Testis (tissue), 3 donors: ENCODE data around the gene GGACT. TPM values are rescaled to one million over a fixed set of nuclear protein-coding genes. Genes with fewer than 3 reads are reported as not detected.

Experiments
- DNase-seq: peaks from one replicate; pipeline ENCODE4 v3.0.0-alpha.2; 2019
- H3K27ac ChIP-seq, 2 donors: fragments of 200-600 bp; sonication (generic); one replicate each; pipeline ENCODE4 v1.5.1; 2019
- H3K27me3 ChIP-seq: fragments of 200-600 bp; sonication (generic); one replicate; pipeline ENCODE4 v1.5.1; 2019
- H3K36me3 ChIP-seq: fragments of 200-600 bp; sonication (generic); one replicate; pipeline ENCODE4 v1.5.1; 2017; ENCODE audit warnings: low read depth; ENCODE audit errors: missing control alignments
- H3K4me1 ChIP-seq: fragments of 200-600 bp; sonication (generic); one replicate; pipeline ENCODE4 v1.5.1; 2019
- H3K4me3 ChIP-seq, 2 donors: fragments of 200-600 bp; sonication (generic); one replicate each; pipeline ENCODE4 v1.5.1; 2017 to 2019
- H3K9me3 ChIP-seq: fragments of 200-600 bp; sonication (generic); one replicate; pipeline ENCODE4 v1.5.1; 2017
- CTCF ChIP-seq, 3 experiments: fragments of 450-650 bp in 2 of 3; fragments of 200-600 bp in 1 of 3; sonication (generic) in 1 of 3; IDR thresholded peaks; one replicate each; pipeline ENCODE4 v1.5.1; 2016 to 2019; ENCODE audit warnings: antibody characterized with exemption in 3 of 3, mild to moderate bottlenecking in 2 of 3, moderate library complexity in 1 of 3
- POLR2A ChIP-seq: fragments of 450-650 bp; IDR thresholded peaks from one replicate; pipeline ENCODE4 v1.6.1; 2017; ENCODE audit warnings: antibody characterized with exemption, mild to moderate bottlenecking, moderate library complexity
- WGBS, 2 donors: methylation state at CpG; one replicate each; pipeline ENCODE4 v1.1.5; 2018; 5-methylcytosine and 5-hydroxymethylcytosine counted together
- intact Hi-C: fragments of 100-400 bp; cut with DNase I; formaldehyde crosslinking; loops from one replicate; pipeline ENCODE4 v1.15.1; 2023; ENCODE audit warnings: low total_unique reads
- polyA plus RNA-seq: library from polyadenylated mRNA; stranded (reverse); fragments of 350-450 nt; fragmentation: Illumina TruSeq; extraction: RNeasy Lipid Tissue Mini Kit (QIAGEN cat#74804); gene quantifications from one replicate; pipeline ENCODE4 v1.2.3, GENCODE V29; 2014; ENCODE audit warnings: low read depth, low replicate concordance; ENCODE audit not compliant: insufficient read depth
- total RNA-seq, 2 donors: library from RNA; depleted of rRNA; stranded (reverse); fragments of >200 nt; gene quantifications; one replicate each; pipeline ENCODE4 v1.2.3, GENCODE V29; 2016

The GGACT gene
- total and polyA plus RNA-seq, 3 donors from 2014 or later = 9.8 to 30.0 (median 18.9) TPM

- TF ChIP-seq CTCF (IDR thresholded peaks at IDR 0.05) (no peak), POLR2A (no peak)
- intact Hi-C loops = loop anchor here (10.0 kb wide), 2 partner anchors 599 to 859 kb away; no protein-coding TSS in a partner anchor
- no peaks in the 10 kb centered on the region for H3K27me3 ChIP-seq
- H3K9me3 ChIP-seq = no peaks in the 10 kb centered on the region
- WGBS, 2 donors = 60 to 69% methylated on average over 8 of the region's 8 CpGs
- DNase-seq = no peak
- H3K27ac ChIP-seq = no peak overlapping the region
- H3K36me3 ChIP-seq = no peaks in the 10 kb centered on the region
- H3K4me3 ChIP-seq = no peak overlapping the region
- no peaks in the 10 kb centered on the region for H3K4me1 ChIP-seq
These were observed 74.5 kb downstream of the GGACT start for GRCh38 chr13:100513987-100514670.

GRCh38 chr13:100513171-100513570, 75.4 kb downstream of the GGACT start:
- intact Hi-C loops = loop anchor here (10.0 kb wide), 2 partner anchors 598 to 858 kb away; no protein-coding TSS in a partner anchor
- Histone ChIP-seq H3K4me1 (no peaks in the 10 kb centered on the region), H3K9me3 (no peaks in the 10 kb centered on the region), H3K27me3 (no peaks in the 10 kb centered on the region), H3K27ac (no peak overlapping the region), H3K36me3 (no peaks in the 10 kb centered on the region), H3K4me3 (no peak overlapping the region)
- TF ChIP-seq POLR2A (no peak), CTCF (IDR thresholded peaks at IDR 0.05) (no peak)
- DNase-seq = no peak
- 62 to 75% methylated on average over 3 of the region's 3 CpGs for WGBS, 2 donors

GRCh38 chr13:100512422-100512821, 76.2 kb downstream of the GGACT start:
- Histone ChIP-seq H3K4me3 (no peak overlapping the region), H3K27ac (no peak overlapping the region), H3K9me3 (no peaks in the 10 kb centered on the region), H3K27me3 (no peaks in the 10 kb centered on the region), H3K4me1 (no peaks in the 10 kb centered on the region), H3K36me3 (no peaks in the 10 kb centered on the region)
- TF ChIP-seq POLR2A (no peak), CTCF (IDR thresholded peaks at IDR 0.05) (no peak)
- WGBS, 2 donors = 90 to 94% methylated on average over 9 of the region's 9 CpGs
- DNase-seq = no peak
- intact Hi-C loops = loop anchor here (10.0 kb wide), 2 partner anchors 598 to 858 kb away; no protein-coding TSS in a partner anchor

GRCh38 chr13:100511466-100511865, 77.1 kb downstream of the GGACT start:
- Histone ChIP-seq H3K27me3 (no peaks in the 10 kb centered on the region), H3K4me3 (no peak overlapping the region), H3K27ac (no peak overlapping the region), H3K9me3 (no peaks in the 10 kb centered on the region), H3K36me3 (no peaks in the 10 kb centered on the region), H3K4me1 (no peaks in the 10 kb centered on the region)
- no peak for DNase-seq
- TF ChIP-seq POLR2A = no peak
- TF ChIP-seq CTCF (IDR thresholded peaks at IDR 0.05) = no peak
- intact Hi-C loops = loop anchor here (10.0 kb wide), 2 partner anchors 597 to 857 kb away; no protein-coding TSS in a partner anchor
- WGBS, 2 donors = 85 to 88% methylated on average over 7 of the region's 7 CpGs
